ENCODE data around the gene SEMA3B. TPM values are rescaled to one million over a fixed set of nuclear protein-coding genes. Genes with fewer than 3 reads are reported as not detected.

The SEMA3B gene
- total and polyA plus RNA-seq, 9 of the 15 experiments (the other 6 are each of a cell fraction or from before 2014, with no cell fraction given), result 0.03 to 1.8 (median 0.55) TPM; not detected in 1

DNA sequence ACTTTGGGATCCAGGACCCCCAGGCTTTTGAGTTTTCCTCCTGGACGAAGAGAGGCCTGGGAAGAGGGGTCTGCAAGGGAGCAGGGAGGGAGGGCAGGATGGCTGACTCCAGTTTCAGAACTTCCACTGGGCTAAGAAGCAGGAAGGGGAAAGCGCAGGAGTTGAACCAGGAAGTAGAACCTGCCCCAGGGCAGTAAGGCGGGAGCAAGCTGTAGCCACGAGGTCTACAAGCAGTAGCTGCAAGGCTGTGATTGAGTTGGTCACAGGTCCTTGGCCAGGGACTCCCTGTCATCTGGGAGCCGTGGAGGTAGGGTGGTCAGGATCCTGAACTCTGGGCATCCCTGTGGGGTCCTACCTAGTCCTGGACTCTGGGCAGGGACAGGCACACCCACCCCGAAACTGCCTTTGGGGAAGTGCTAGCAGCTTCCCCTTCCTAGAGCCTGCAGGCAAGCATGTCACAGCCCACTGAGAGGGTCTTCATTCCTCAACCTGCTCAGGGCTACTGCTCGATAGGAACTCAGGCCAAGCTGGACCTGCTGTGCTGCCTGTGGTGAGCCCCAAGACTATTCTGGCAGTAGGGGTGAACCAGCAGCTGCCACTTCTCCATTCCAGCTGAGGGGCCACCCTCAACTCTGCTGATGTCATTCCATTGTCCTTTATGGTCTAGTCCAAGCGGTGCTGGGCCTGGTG is 38.7 kb upstream of the SEMA3B start:
- intact Hi-C loops (cut with micrococcal nuclease), result no loop called here
- CTCF ChIA-PET (ENCODE audit: low intra/inter-chr PET ratio), result no interaction called here
- no peak overlapping the region for H3K4me2 ChIP-seq (ENCODE audit: insufficient read depth, low read length)
- H3K27me3 ChIP-seq (ENCODE audit: control insufficient read depth in 2 of 2, insufficient read depth in 2 of 2, low read length in 2 of 2), result no peaks in the 10 kb centered on the region
- TF ChIP-seq, protein P1, sequence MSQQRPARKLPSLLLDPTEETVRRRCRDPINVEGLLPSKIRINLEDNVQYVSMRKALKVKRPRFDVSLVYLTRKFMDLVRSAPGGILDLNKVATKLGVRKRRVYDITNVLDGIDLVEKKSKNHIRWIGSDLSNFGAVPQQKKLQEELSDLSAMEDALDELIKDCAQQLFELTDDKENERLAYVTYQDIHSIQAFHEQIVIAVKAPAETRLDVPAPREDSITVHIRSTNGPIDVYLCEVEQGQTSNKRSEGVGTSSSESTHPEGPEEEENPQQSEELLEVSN (IDR thresholded peaks at IDR 0.05; ENCODE audit: borderline replicate concordance in 1 of 2, extremely low read depth in 1 of 2, insufficient read depth in 1 of 2, insufficient read length in 1 of 2, low read depth in 1 of 2, low read length in 1 of 2, poor library complexity in 1 of 2, severe bottlenecking in 1 of 2), result peak; percentile 63 to 67
- TF ChIP-seq FOS (IDR thresholded peaks at IDR 0.05; ENCODE audit: extremely low read depth, insufficient read length) (no peak), NR2C1 (IDR thresholded peaks at IDR 0.05) (peak; percentile 58; the same call in 1 of the 2 replicates), NR2C1 (tag; IDR thresholded peaks at IDR 0.05) (peak; percentile 42; the same call in 1 of the 2 replicates), NR2C2 (CRISPR knock-in tag; IDR thresholded peaks at IDR 0.05) (no peak), NR2C2 (tag; IDR thresholded peaks at IDR 0.05) (0 out of 2 replicates have a peak, but pooled peaks have one; percentile 17)
- TF ChIP-seq, protein P2, sequence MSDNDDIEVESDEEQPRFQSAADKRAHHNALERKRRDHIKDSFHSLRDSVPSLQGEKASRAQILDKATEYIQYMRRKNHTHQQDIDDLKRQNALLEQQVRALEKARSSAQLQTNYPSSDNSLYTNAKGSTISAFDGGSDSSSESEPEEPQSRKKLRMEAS (CRISPR knock-in tag; IDR thresholded peaks at IDR 0.05), result 0 out of 2 replicates have a peak, but pooled peaks have one; percentile 11
- H3K4me1 ChIP-seq (replicated peaks in 1 of 2; ENCODE audit: control insufficient read depth in 2 of 2, insufficient read depth in 2 of 2, low read length in 2 of 2), result peaks cover 29 to 61% of the 10 kb centered on the region in 2 experiments
- H3K9me1 ChIP-seq (ENCODE audit: control insufficient read depth, insufficient read depth, low read length), result no peaks in the 10 kb centered on the region
- 0 out of 2 replicates have a peak overlapping the region, but pooled peaks have one; percentile 16 for H2AFZ ChIP-seq (ENCODE audit: low read depth, low read length)
- 83% methylated on average over 5 of the region's 8 CpGs for WGBS (ENCODE audit: insufficient coverage, low coverage, missing lambda C conversion rate)
- no peak overlapping the region for H3K4me3 ChIP-seq
- peak overlapping the region in 1 of 2 experiments; percentile 43; a peak in 2 of 4 replicates for H3K9ac ChIP-seq (ENCODE audit: insufficient read depth in 1 of 2, low read depth in 2 of 2, low read length in 2 of 2)
- no peaks in the 10 kb centered on the region for H3K9me3 ChIP-seq (replicated peaks; ENCODE audit: control insufficient read depth, insufficient read depth, low read depth, low read length)
- H3K36me3 ChIP-seq (ENCODE audit: control insufficient read depth, insufficient read depth, low read length), result no peaks in the 10 kb centered on the region
- POLR2A ChIA-PET, result interaction anchor here (0.6 to 1.4 kb wide), 2 partner anchors 11 to 51 kb away, joined by 4 to 5 read pairs; no protein-coding TSS in a partner anchor
- no peaks in the 10 kb centered on the region for H3K79me2 ChIP-seq (ENCODE audit: control insufficient read depth, insufficient read depth, low read length)
- in situ Hi-C loops (cut with MboI), result no loop called here
- BruUV-seq (replicated peaks), result no TSS peak
- DNase-seq (ENCODE audit: extremely low read depth in 1 of 4, low spot score in 3 of 4), result no peak
- no peaks in the 10 kb centered on the region for H4K20me1 ChIP-seq (replicated peaks; ENCODE audit: control insufficient read depth, insufficient read depth, low read length)
- ATAC-seq, result no peak
- FAIRE-seq, result no peak
- H3K27ac ChIP-seq (ENCODE audit: extremely low read depth, low read depth, low read length), result no peak overlapping the region
